ENCODE results near the gene COL4A6.

COL4A6 gene

DNA sequence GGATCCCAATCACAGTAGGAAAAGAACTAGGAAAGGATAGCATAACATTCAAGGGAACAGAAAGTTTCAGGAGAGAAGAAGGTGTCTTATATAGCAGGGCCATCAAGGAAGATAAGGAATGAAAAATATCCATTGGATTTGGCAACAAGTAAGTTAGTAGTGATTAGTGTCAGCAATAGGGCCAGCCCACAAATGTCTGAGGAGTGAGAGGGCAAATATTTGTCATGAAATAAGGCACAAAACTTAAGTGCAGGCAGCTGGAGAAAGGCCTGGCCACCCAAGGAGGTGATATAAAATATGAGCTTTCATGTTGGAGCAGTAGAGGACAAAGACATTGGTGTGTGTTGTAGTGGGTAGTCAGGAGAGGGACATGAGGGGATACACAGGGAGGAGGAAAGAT is 132.1 kb downstream of the COL4A6 start:
- H3K27ac ChIP-seq (ENCODE audit: extremely low read depth, low read depth, low read length) = no peak overlapping the region
- POLR2A ChIA-PET = no interaction called here
- H3K9me3 ChIP-seq (ENCODE audit: control insufficient read depth, insufficient read depth, low read depth, low read length) = no peaks in the 10 kb centered on the region
- CTCF ChIA-PET = interaction anchor here (0.6 to 8.4 kb wide), 4 partner anchors 81 to 219 kb away, joined by 3 to 82 read pairs (median 4); no protein-coding TSS in a partner anchor
- TF ChIP-seq ZNF354C (tag by site-specific recombination; IDR thresholded peaks at IDR 0.05; ENCODE audit: borderline replicate concordance, low read depth) (no peak), ZNF518A (tag by site-specific recombination; conservative IDR thresholded peaks at IDR 0.05; ENCODE audit: low read depth) (no peak), ZNF654 (tag by site-specific recombination; IDR thresholded peaks at IDR 0.05; ENCODE audit: low read depth) (no peak), ZNF157 (tag by site-specific recombination; IDR thresholded peaks at IDR 0.05) (no peak), ZNF2 (tag by site-specific recombination; IDR thresholded peaks at IDR 0.05) (no peak), ZFP69B (tag by site-specific recombination; IDR thresholded peaks at IDR 0.05) (no peak), ZNF623 (tag by site-specific recombination; IDR thresholded peaks at IDR 0.05) (no peak), IKZF3 (tag by site-specific recombination; IDR thresholded peaks at IDR 0.05) (no peak), ZNF18 (tag by site-specific recombination; IDR thresholded peaks at IDR 0.05) (no peak), ZFP3 (tag by site-specific recombination; IDR thresholded peaks at IDR 0.05; ENCODE audit: low read depth) (no peak), REPIN1 (tag by site-specific recombination; IDR thresholded peaks at IDR 0.05; ENCODE audit: low read depth) (no peak), TCF7L2 (IDR thresholded peaks at IDR 0.05; ENCODE audit: borderline replicate concordance, low read depth, low read length) (no peak)
- TF ChIP-seq, protein P1, sequence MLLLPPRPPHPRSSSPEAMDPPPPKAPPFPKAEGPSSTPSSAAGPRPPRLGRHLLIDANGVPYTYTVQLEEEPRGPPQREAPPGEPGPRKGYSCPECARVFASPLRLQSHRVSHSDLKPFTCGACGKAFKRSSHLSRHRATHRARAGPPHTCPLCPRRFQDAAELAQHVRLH (tag by site-specific recombination; IDR thresholded peaks at IDR 0.05) = no peak
- H3K4me1 ChIP-seq (ENCODE audit: control insufficient read depth, insufficient read depth, low read length) = peaks cover 7% of the 10 kb centered on the region; the same call in 1 of the 2 replicates
- no peaks in the 10 kb centered on the region for H3K36me3 ChIP-seq (ENCODE audit: control insufficient read depth in 2 of 2, insufficient read depth in 1 of 2, low read length in 2 of 2)
- no peak overlapping the region for H3K4me3 ChIP-seq (ENCODE audit: low read depth, low read length)

- Histone ChIP-seq H3K36me3 (ENCODE audit: control insufficient read depth in 2 of 2, insufficient read depth in 1 of 2, low read length in 2 of 2) (no peaks in the 10 kb centered on the region), H3K4me1 (ENCODE audit: control insufficient read depth, insufficient read depth, low read length) (peaks cover 7% of the 10 kb centered on the region; the same call in 1 of the 2 replicates), H3K9me3 (ENCODE audit: control insufficient read depth, insufficient read depth, low read depth, low read length) (no peaks in the 10 kb centered on the region), H3K4me3 (ENCODE audit: low read depth, low read length) (no peak overlapping the region), H3K27ac (ENCODE audit: extremely low read depth, low read depth, low read length) (no peak overlapping the region)
- POLR2A ChIA-PET = no interaction called here
- CTCF ChIA-PET = interaction anchor here (0.6 to 8.4 kb wide), 9 partner anchors 59 to 1598 kb away, joined by 3 to 82 read pairs (median 3); no protein-coding TSS in a partner anchor
- TF ChIP-seq ZNF311 (tag by site-specific recombination; IDR thresholded peaks at IDR 0.05; ENCODE audit: borderline replicate concordance) (no peak), ZSCAN16 (tag by site-specific recombination; IDR thresholded peaks at IDR 0.05) (no peak), ZBTB1 (tag by site-specific recombination; IDR thresholded peaks at IDR 0.05) (no peak), ZNF391 (tag by site-specific recombination; IDR thresholded peaks at IDR 0.05; ENCODE audit: borderline replicate concordance, low read depth) (no peak), ZNF302 (tag by site-specific recombination; IDR thresholded peaks at IDR 0.05; ENCODE audit: low read depth) (no peak), HOXA7 (CRISPR knock-in tag; IDR thresholded peaks at IDR 0.05; ENCODE audit: borderline replicate concordance) (no peak), ZNF202 (tag by site-specific recombination; IDR thresholded peaks at IDR 0.05; ENCODE audit: borderline replicate concordance) (no peak), ZNF776 (tag by site-specific recombination; IDR thresholded peaks at IDR 0.05; ENCODE audit: borderline replicate concordance) (no peak)
- TF ChIP-seq, protein P2, sequence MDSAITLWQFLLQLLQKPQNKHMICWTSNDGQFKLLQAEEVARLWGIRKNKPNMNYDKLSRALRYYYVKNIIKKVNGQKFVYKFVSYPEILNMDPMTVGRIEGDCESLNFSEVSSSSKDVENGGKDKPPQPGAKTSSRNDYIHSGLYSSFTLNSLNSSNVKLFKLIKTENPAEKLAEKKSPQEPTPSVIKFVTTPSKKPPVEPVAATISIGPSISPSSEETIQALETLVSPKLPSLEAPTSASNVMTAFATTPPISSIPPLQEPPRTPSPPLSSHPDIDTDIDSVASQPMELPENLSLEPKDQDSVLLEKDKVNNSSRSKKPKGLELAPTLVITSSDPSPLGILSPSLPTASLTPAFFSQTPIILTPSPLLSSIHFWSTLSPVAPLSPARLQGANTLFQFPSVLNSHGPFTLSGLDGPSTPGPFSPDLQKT (IDR thresholded peaks at IDR 0.05; ENCODE audit: borderline replicate concordance, low read depth, low read length) = no peak
- TF ChIP-seq, protein P3, sequence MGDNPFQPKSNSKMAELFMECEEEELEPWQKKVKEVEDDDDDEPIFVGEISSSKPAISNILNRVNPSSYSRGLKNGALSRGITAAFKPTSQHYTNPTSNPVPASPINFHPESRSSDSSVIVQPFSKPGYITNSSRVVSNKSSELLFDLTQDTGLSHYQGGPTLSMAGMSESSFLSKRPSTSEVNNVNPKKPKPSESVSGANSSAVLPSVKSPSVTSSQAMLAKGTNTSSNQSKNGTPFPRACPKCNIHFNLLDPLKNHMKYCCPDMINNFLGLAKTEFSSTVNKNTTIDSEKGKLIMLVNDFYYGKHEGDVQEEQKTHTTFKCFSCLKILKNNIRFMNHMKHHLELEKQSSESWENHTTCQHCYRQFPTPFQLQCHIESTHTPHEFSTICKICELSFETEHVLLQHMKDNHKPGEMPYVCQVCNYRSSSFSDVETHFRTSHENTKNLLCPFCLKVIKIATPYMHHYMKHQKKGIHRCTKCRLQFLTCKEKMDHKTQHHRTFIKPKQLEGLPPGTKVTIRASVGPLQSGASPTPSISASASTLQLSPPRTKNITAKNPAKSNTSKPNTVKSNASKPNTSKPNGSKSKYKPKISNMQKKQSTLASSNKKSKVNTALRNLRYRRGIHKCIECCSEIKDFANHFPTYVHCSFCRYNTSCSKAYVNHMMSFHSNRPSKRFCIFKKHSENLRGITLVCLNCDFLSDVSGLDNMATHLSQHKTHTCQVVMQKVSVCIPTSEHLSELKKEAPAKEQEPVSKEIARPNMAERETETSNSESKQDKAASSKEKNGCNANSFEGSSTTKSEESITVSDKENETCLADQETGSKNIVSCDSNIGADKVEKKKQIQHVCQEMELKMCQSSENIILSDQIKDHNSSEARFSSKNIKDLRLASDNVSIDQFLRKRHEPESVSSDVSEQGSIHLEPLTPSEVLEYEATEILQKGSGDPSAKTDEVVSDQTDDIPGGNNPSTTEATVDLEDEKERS (tag by site-specific recombination; IDR thresholded peaks at IDR 0.05) = no peak
Observed at GRCh38 chrX:108304757-108305156, 133.5 kb downstream of the COL4A6 start.
